Activated gamma-delta T cell treated with Interleukin-2 at 50 U/mL for 16 hours (primary cell): Measurements from ENCODE around the gene RLN3.
"Not testable (repeated sequence)": the region's sequence is repeated elsewhere in the genome, so short reads cannot be mapped to it uniquely, and the experiment has no call there.

Experiments
- DNase-seq: peaks from one replicate; pipeline ENCODE4 v3.0.0-alpha.2; 2020

RLN3 gene

GRCh38 chr19:14023404-14024235, 4.3 kb upstream of the RLN3 start:
- DNase-seq, result no peak

DNA sequence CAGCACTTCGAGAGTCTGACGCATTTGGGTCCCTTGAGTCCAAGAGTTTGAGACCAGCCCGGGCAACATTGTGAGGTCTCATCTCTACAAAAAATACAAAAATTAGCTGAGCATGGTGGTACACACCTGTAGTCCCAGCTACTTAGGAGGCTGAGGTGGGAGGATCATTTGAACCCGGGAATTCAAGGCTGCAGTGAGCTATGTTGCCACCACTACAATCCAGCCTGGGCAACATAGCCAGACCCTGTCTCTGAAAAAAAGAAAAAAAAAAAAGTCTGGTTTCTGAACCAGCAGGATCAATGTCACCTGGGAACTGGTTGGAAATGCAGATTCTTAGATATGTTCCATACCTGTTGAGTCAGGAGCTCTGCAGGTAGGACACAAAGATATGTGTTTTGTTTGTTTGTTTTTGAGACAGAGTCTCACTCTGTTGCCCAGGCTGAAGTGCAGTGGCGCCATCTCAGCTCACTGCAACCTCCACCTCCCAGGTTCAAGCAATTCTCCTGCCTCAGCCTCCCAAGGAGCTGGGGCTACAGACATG, 1.2 kb upstream of the RLN3 start:
- DNase-seq, result not testable (repeated sequence)

DNA sequence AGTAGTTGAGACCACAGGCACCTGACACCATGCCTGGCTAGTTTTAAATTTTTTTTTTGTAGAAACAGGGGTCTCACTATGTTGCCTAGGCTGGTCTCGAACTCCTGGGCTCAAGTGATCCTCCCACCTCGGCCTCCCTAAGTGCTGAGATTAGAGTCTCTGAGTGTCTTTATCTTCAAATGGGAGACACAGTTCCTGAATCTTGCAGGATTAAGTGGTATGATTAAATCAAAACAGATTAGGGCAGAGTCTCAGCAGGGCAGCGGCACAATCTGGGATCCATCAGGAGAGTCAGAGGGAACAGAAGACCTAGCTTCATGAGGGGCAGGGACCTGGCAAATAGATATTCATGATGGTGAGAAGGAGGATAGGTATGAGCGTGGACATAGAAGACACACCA, 953 bp downstream of the RLN3 start:
- DNase-seq, result no peak

DNA sequence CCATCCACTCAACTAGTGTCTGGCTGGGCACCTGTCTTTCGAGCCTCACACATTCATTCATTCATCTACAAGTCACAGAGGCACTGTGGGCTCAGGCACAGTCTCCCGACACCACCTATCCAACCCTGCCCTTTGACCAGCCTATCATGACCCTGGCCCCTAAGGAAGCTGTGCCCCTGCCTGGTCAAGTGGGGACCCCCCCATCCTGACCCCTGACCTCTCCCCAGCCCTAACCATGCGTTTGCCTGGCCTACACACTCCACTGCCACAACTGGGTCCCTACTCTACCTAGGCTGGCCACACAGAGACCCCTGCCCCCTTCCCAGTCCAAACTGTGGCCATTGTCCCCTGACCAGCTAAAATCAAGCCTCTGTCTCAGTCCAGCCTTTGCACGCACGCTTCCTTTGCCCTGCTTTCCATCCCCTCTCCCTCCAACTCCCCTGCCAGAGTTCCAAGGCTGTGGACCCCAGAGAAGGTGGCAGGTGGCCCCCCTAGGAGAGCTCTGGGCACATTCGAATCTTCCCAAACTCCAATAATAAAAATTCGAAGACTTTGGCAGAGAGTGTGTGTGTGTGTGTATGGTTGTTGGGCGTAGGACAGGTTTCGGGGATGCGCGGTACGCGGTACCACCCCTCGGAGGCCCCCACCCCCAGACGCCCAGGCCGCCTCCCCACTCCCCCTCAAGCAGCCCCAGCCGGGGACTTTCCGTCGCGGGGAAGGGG, 3.2 kb downstream of the RLN3 start:
- DNase-seq, result no peak

GRCh38 chr19:14031719-14032480, 4.0 kb downstream of the RLN3 start, which contains the start of gene IL27RA:
Gene IL27RA, plus strand, starts transcription at chr19:14031762. Its CDS starts 111 bp downstream, at chr19:14031873.
- peak; percentile 91 for DNase-seq

DNA sequence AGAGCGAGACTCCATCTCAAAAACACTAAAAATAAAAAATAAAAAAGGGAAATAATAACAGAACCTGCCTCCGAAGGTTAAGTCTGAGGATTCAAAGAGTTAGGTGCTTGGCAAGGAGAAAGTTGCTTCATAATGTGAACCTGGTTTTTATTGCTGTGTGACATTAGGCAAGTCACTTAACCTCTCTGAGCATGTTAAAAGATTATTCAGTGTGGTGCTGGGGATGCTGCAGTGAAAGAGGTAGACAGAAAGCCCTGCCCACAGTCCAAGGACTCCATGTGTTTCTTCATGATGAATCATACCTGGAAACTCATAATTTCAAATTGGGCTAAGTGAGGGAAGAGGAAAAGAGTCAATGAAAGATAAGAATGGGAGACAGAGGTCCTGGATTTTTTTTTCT, 6.0 kb downstream of the RLN3 start:
- DNase-seq, result no peak

- DNase-seq, result not testable (repeated sequence)
These were observed 7.2 kb downstream of the RLN3 start for GRCh38 chr19:14035159-14035558.

DNA sequence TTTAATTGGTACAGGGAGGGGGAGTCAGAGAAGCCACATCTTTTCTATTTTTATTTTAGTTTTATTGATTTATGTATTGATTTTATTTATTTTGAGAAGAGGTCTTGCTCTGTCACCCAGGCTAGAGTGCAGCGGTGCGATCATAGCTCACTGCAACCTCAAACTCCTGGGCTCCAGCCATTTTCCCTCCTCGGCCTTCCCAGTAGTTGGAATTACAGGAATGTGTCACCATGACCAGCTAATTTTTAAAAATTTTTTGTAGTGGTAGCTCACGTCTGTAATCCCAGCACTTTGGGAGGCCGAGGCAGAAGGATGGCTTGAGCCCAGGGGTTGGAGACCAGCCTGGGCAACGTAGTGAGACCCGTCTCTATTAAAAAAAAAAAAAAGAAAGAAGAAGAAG, 7.8 kb downstream of the RLN3 start:
- DNase-seq, result no peak

- no peak for DNase-seq
These were observed 11.2 kb downstream of the RLN3 start for GRCh38 chr19:14039181-14039580.

- DNase-seq, result peak; percentile 47
These were observed 15.0 kb downstream of the RLN3 start for GRCh38 chr19:14042659-14043608.

DNA sequence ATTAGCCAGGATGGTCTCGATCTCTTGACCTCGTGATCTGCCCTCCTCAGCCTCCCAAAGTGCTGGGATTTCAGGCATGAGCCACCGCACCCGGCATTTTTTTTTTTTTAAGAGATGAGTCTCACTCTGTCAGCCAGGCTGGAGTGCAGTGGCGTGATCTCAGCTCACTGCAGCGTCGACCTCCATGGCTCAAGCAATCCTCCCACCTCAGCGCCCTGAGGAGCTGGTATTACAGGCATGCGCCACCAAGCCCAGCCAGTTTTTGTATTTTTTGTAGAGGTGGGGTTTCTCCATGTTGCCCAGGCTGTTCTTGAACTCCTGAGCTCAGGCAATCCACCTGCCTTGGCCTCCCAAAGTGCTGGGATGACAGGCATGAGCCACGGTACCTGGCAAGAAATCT, 19.9 kb downstream of the RLN3 start:
- not testable (repeated sequence) for DNase-seq

DNA sequence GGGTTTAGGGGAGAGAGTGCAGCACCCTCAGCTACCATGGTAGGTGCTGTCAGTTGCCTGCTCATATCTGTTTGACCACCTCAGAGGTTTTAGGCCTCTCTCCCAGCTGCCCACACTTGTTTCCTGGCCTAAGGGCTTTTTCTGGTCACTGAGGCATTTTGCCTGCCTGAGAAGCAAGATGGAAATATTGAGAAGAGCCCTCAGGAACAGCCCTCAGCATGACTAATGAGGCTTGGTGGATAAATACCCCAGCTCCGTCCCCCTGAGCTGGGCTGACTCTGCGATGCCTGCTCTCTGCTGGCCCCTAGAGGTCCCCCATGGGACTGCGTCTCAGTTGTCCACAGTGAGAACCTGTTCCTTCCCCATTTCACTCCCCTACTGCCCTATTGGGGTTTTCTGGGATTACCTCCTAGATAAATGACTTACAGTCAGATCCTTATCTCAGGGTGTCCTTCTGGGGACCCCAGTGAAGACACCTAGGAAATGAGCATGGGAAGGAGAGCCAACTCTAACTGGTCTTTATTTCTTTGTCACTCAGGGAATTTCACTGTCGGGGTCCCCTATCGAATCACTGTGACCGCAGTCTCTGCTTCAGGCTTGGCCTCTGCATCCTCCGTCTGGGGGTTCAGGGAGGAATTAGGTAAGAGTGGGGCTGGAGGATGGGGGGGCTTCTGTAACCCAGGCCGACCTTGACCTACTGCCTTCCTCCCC, 20.6 kb downstream of the RLN3 start:
- peak; percentile 80 for DNase-seq

DNA sequence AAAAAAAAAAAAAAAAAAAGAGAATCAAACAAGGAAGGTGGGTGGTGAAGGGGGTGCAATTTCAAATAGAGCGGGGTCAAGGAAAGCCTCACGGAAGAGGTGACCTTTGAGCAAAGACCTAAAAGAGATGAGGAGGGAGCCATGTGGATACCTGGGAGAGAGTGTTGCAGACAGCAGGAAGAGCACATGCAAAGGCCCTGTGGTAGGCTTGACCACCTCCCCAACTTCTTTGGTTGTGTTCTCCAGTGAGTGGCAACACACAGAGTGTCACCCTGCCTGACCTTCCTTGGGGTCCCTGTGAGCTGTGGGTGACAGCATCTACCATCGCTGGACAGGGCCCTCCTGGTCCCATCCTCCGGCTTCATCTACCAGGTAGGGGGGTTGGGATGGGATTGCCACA, 22.6 kb downstream of the RLN3 start:
- no peak for DNase-seq

- not testable (repeated sequence) for DNase-seq
These were observed 23.0 kb downstream of the RLN3 start for GRCh38 chr19:14050961-14051360.

DNA sequence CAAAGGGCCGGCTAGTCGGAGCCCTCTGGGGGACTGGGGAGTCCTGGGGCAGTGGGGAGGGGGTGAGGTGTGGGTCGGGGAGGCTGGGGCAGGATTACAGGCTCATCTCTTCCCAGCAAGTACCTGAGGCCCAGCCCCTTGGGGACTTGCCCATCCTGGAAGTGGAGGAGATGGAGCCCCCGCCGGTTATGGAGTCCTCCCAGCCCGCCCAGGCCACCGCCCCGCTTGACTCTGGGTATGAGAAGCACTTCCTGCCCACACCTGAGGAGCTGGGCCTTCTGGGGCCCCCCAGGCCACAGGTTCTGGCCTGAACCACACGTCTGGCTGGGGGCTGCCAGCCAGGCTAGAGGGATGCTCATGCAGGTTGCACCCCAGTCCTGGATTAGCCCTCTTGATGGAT, 24.0 kb downstream of the RLN3 start:
- no peak for DNase-seq

DNA sequence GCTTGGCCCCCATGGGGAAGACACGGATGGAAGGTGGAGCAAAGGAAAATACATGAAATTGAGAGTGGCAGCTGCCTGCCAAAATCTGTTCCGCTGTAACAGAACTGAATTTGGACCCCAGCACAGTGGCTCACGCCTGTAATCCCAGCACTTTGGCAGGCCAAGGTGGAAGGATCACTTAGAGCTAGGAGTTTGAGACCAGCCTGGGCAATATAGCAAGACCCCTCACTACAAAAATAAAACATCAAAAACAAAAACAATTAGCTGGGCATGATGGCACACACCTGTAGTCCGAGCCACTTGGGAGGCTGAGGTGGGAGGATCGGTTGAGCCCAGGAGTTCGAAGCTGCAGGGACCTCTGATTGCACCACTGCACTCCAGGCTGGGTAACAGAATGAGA, 24.5 kb downstream of the RLN3 start:
- no peak for DNase-seq

DNA sequence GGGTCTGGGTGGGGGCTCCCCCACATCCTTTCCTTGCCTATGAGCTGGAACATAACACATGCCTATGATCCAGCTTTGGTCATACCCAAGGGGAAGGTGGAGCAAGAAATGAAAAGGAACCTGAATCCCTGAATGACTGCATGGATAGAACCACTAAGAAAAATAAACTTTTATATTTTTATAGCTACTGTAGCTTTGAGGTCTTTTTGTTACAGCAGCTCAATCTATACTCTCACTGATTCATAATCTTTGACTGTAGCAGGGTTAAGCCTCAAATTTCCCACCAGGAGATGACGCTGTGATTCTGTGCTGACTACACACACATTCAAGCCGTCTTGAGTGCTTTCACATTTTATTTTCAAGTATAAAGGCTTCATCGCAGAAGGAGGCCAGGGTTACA, 25.1 kb downstream of the RLN3 start:
- no peak for DNase-seq

GRCh38 chr19:14053500-14053899, 25.6 kb downstream of the RLN3 start:
- DNase-seq, result no peak

DNA sequence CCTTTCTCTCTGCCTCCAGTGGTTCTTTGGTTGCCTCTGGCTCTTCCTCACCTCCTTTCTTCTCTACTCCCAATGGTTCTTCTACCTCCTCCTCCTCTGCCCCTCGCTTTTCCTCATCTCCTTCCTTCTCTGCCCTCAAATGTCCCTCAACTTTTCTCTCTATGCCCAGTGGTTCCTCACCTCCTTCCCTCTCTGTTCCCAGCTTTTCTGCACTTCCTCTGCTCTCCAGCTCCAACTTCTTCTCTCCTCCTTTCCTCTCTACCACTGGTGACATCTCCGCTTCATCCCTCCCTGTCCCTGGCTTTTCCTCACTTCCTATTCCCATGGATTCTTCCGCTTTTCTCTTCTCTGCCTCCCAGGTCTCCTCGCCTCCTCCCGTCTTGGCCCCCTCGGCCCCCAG, 26.2 kb downstream of the RLN3 start:
- DNase-seq, result no peak

- no peak for DNase-seq
These were observed 26.8 kb downstream of the RLN3 start for GRCh38 chr19:14054721-14055120.

DNA sequence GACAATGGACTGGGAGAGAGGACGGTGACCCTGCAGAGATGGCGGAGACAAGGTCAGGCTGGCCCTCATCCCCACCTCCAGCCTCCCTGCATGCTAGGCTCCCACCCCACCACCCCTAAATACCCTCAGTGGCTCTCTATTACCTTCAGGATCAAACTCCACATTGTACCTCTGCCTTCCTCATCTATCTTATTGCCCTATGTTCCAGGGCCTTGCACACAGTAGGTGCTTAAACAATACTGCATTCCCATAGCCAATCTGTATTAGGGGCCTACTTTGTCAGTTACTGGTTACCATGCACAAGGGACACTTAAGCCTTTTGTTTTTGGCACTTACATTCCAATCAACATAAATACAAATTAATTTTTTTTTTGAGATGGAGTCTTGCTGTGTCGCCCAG, 27.4 kb downstream of the RLN3 start:
- no peak for DNase-seq
